Ramos (cell line): ENCODE data around the gene HIVEP3.

Source experiments
- in situ Hi-C: fragments of 300-500 bp; cut with MboI; formaldehyde crosslinking; loops from one replicate; pipeline ENCODE4 v1.14.3; 2022; ENCODE audit warnings: low sequenced_read_pairs; ENCODE audit not compliant: unreplicated experiment

The HIVEP3 gene

GRCh38 chr1:41647221-41648135 is 271.2 kb downstream of the HIVEP3 start:
- in situ Hi-C loops: no loop called here

GRCh38 chr1:41646186-41646585 is 272.5 kb downstream of the HIVEP3 start:
- in situ Hi-C loops: no loop called here

- in situ Hi-C loops: no loop called here
These were observed 273.7 kb downstream of the HIVEP3 start for GRCh38 chr1:41645062-41645461.

DNA sequence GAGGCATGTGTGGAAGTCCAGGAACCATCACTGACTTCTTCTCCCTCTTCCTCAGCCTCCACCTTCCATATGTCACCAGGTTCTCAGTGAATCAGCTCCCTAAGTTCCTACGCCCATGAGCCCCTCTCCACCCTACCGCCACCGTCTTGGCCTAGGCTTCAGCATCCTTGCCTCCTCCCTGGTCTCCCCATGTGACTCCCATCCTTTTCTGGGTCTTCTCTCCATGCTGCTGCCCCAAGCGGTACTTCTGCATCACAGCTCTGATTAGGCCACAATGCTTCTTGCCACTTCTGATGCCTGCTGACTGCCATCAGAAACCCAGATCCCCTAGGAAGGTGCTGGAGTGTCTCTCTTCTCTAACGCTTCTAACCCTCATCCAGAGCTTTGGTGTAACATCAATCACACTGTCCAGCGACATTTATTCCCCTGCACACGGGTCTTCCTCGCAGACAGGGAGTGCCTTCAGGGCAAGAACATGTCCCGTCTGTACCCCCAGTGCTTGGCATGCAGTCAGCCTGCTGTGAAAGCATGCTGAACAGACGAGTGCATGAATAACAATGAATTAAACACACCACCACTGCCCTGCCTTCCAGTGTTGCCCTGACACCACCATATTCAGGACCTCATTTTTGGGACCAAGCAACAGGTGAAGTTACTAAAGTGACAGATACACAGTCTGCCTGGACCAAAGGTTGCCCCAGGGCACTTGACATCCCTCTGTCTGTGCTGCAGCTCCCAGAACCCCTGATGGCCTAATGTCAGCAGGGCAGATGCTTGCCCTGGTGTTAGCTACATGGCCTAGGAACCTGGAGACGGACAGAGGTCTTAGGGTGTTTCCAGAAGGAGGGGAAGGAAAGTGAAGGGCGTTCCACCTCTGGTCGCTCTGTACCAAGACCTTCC is 275.6 kb downstream of the HIVEP3 start:
- in situ Hi-C loops: no loop called here

GRCh38 chr1:41641941-41642527 is 276.7 kb downstream of the HIVEP3 start:
- in situ Hi-C loops: no loop called here

DNA sequence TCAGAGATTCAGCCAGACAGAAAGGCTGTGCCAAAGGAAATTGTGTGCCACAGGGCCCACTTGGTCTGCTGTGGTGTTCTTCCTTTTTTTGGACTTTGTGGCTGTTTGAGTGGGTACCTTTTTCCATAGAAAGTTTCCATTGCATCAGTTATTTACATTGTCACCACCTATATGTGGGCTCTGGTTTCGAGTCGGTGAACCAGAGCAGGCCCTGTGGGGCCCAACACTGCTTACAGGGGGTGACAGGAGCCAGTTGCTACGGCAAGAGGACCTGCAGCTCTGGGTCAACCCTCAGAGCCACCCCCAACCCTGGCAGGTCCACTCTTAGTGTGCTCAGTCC is 277.3 kb downstream of the HIVEP3 start:
- in situ Hi-C loops: no loop called here

- in situ Hi-C loops: no loop called here
These were observed 277.8 kb downstream of the HIVEP3 start for GRCh38 chr1:41640756-41641474.

GRCh38 chr1:41640141-41640751 is 278.5 kb downstream of the HIVEP3 start:
- in situ Hi-C loops: no loop called here

GRCh38 chr1:41639332-41639936 is 279.3 kb downstream of the HIVEP3 start:
- in situ Hi-C loops: no loop called here

DNA sequence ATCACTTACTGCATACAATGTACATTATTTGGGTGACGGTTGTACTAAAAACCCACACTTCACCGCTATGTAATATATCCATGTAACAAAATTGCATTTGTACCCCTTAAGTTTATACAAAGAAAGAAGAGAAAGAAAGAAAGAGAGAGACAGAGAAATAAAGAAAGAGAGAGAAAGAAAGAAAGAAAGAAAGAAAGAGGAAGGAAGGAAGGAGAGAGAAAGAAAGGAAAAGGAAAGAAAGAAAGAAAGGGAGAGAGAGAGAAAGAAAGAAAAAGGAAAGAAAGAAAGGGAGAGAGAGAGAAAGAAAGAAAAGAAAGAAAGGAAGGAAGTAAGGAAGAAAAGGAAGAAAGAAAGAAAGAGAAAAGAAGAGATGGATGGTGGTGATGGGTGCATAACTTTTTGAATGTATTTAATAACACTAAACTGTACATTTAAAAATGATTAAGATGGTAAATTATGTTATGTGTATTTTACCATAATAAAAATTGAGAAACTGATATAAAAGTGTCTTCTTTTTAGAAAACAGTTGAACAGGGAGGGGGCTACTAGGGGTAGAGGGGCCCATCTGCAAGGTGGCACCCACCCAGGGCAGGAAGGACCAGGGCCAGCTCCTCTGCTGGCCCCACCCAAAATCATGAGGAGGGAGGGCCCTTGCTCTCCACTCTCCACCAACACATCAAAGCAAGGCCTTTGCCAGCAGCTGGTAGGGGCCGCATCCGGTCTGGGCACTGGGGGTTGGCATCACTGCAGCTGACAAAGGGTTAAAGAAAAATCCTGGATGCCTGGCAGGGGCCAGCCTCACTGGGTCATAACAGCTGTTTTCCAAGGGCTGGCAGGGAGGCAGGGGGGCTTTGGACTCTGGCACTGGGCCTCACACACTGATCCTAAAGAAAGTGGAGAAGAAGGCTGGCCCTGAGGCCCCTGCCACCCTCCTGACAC is 280.4 kb downstream of the HIVEP3 start:
- in situ Hi-C loops: no loop called here

- in situ Hi-C loops: no loop called here
These were observed 281.4 kb downstream of the HIVEP3 start for GRCh38 chr1:41637367-41637766.

- in situ Hi-C loops: no loop called here
These were observed 285.0 kb downstream of the HIVEP3 start for GRCh38 chr1:41633764-41634163.

GRCh38 chr1:41632781-41633575 is 285.7 kb downstream of the HIVEP3 start:
- in situ Hi-C loops: no loop called here

DNA sequence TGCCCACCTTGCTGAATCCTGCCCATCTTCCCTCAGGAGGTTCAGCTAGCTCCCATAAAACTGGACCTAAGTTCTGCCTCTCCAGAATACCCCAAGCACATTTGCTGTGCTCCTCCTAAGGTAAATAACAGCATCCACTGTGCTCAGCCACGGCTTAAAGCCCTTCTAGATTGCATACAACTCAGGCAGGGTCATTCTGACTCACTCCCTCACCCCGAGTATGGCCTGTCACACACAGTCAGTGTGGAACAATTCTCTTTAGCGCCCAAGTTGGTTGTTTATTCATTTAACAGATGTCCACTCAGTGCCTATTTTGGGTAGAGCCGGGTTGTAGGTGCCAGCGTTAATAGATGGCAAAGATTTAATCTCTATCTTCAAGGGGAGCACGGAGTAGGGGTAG is 286.8 kb downstream of the HIVEP3 start:
- in situ Hi-C loops: no loop called here

DNA sequence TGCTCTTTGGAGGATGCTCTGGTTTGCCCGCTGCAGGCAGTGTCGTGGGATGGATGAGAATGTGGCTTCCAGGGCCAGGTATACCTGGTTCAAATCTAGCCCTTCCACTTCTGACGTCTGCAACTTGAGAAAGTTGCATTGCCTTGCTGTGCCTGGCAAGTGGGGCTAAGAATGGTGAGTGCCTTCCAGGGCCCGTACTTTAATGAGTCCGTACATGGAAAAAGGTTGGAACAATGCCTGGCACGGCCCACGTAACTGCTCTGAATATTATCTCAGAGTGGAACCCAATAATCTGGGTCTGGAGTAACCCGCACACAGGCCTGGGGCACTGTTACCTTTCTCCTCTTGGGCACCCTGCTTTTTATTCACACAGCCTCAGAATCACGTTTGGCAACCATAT is 287.6 kb downstream of the HIVEP3 start:
- in situ Hi-C loops: no loop called here

GRCh38 chr1:41629571-41629970 is 289.2 kb downstream of the HIVEP3 start:
- in situ Hi-C loops: no loop called here

DNA sequence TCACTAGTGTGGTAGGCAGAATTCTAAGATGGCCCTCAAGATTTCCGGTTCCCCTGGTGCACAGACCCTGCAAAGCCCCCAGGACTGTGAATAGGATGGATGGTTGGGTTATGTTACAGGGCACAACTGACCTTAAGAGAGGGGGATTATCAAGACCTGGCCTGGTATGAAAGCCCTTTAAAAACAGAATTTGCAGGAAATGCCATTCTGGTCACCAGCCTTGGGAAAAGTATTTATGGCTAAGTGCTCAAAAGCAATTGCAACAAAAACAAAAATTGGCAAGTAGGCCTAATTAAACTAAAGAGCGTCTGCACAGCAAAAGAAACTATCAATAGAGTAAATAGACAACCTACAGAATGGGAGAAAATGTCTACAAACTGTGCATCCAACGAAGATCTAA is 289.6 kb downstream of the HIVEP3 start:
- in situ Hi-C loops: no loop called here
